OCI-LY7 (cell line): ENCODE measurements around the gene DPH7.
"Not testable (repeated sequence)": the region's sequence is repeated elsewhere in the genome, so short reads cannot be mapped to it uniquely, and the experiment has no call there.

Source experiments
- EZH2phosphoT487 ChIP-seq: fragments of 200-600 bp; sonication (generic); IDR thresholded peaks from 2 replicates; pipeline ENCODE4 v1.6.1; 2018; ENCODE audit warnings: low read depth, borderline replicate concordance, mild to moderate bottlenecking, mixed run types, antibody characterized with exemption, low read length, moderate library complexity, mixed read lengths
- TF ChIP-seq, protein P1 (sequence below): fragments of 200-600 bp; sonication (generic); conservative IDR thresholded peaks from 2 replicates; pipeline ENCODE4 v1.5.1; 2014; ENCODE audit warnings: mild to moderate bottlenecking, antibody characterized with exemption, low read length, moderate library complexity, mixed read lengths

DNA sequence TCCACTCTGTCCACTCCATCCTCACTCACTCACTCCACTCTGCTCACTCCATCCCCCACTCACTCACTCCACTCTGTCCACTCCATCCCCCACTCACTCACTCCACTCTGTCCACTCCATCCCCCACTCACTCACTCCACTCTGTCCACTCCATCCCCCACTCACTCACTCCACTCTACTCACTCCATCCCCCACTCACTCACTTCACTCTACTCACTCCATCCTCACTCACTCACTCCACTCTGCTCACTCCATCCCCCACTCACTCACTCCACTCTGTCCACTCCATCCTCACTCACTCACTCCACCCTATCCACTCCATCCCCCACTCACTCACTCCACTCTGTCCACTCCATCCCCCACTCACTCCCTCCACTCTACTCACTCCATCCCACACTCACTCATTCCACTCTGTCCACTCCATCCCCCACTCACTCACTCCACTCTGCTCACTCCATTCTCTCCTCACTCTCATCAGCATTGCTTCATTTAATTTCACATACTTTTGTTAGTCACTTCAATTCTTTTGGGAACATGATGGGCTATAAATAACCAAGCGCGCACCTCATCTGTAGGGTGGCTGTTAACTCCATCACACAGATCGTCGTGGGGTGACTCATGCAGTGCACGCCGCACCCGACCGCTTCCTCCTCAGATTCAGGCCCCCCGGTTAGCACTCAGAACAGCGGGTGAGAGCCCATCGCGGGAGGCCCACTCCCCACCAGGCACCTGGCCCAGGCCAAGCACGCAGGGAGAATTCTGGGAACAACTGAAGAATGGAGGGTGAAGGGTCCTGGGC is 59.9 kb downstream of the DPH7 start:
- TF ChIP-seq, protein P1, sequence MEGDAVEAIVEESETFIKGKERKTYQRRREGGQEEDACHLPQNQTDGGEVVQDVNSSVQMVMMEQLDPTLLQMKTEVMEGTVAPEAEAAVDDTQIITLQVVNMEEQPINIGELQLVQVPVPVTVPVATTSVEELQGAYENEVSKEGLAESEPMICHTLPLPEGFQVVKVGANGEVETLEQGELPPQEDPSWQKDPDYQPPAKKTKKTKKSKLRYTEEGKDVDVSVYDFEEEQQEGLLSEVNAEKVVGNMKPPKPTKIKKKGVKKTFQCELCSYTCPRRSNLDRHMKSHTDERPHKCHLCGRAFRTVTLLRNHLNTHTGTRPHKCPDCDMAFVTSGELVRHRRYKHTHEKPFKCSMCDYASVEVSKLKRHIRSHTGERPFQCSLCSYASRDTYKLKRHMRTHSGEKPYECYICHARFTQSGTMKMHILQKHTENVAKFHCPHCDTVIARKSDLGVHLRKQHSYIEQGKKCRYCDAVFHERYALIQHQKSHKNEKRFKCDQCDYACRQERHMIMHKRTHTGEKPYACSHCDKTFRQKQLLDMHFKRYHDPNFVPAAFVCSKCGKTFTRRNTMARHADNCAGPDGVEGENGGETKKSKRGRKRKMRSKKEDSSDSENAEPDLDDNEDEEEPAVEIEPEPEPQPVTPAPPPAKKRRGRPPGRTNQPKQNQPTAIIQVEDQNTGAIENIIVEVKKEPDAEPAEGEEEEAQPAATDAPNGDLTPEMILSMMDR = not testable (repeated sequence)
- not testable (repeated sequence) for TF ChIP-seq EZH2phosphoT487
